ENCODE data around the gene CETN1.

DNA sequence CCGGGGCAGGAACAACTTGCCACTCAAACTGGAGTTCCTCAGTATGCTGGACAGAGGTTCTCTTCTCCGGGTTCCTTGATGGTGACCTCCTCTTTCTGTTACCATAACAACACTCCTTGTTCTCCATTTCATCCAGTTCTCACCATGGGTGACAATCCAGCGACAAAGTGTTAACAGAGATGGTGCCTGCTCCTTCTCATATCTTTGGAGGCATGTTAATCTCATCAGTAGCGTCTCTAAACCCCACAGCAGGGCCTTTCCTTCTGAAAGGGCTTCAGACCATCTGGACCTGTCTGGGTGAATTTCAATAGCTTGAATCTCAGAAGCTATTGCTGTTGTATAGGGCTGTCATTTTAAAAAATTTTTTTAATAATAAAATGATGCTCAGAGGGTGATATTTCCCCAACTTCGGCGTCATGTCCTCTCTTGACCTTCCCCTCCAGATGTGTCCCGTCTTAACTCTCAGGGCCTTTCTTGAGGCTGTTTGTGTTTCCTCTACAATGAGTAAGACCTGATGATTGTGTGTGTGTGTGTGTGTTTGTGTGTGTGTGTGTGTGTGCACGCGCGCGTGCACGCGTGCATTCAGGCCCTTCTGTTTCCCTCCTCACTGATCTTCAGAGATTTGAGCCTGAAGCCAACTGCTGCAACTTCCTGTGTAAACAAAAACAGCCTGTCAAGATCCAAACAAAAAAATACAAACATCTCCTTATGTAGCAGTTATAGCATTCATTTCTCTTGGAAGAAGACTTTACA is 24.3 kb upstream of the CETN1 start:
- TF ChIP-seq, protein P1, sequence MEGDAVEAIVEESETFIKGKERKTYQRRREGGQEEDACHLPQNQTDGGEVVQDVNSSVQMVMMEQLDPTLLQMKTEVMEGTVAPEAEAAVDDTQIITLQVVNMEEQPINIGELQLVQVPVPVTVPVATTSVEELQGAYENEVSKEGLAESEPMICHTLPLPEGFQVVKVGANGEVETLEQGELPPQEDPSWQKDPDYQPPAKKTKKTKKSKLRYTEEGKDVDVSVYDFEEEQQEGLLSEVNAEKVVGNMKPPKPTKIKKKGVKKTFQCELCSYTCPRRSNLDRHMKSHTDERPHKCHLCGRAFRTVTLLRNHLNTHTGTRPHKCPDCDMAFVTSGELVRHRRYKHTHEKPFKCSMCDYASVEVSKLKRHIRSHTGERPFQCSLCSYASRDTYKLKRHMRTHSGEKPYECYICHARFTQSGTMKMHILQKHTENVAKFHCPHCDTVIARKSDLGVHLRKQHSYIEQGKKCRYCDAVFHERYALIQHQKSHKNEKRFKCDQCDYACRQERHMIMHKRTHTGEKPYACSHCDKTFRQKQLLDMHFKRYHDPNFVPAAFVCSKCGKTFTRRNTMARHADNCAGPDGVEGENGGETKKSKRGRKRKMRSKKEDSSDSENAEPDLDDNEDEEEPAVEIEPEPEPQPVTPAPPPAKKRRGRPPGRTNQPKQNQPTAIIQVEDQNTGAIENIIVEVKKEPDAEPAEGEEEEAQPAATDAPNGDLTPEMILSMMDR (IDR thresholded peaks at IDR 0.05; ENCODE audit: poor library complexity, severe bottlenecking) = no peak
- TF ChIP-seq MXI1 (conservative IDR thresholded peaks at IDR 0.05; ENCODE audit: poor library complexity, severe bottlenecking) = no peak
- no peak for TF ChIP-seq EZH2 (IDR thresholded peaks at IDR 0.05; ENCODE audit: borderline replicate concordance, insufficient read depth, low read length, poor library complexity, severe bottlenecking)
